HG03103 (cell line): Measurements from ENCODE around the gene PCDHB5.
"Not testable (repeated sequence)": the region's sequence is repeated elsewhere in the genome, so short reads cannot be mapped to it uniquely, and the experiment has no call there.

Experiments
- ATAC-seq: cut with Tn5 transposase; IDR thresholded peaks from one replicate; pipeline ENCODE4 v1.9.1; 2021; ENCODE audit warnings: low read depth; ENCODE audit not compliant: unreplicated experiment

Gene PCDHB5

DNA sequence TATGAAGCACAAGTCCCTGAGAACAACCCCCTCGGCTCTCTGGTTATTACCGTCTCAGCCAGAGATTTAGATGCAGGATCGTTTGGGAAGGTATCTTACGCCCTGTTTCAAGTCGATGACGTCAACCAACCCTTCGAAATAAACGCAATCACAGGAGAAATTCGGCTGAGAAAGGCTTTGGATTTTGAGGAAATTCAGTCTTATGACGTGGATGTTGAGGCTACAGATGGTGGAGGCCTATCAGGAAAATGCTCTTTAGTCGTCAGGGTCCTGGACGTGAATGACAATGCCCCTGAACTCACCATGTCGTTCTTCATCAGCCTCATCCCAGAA, 16.0 kb downstream of the PCDHB5 start:
- no peak for ATAC-seq

DNA sequence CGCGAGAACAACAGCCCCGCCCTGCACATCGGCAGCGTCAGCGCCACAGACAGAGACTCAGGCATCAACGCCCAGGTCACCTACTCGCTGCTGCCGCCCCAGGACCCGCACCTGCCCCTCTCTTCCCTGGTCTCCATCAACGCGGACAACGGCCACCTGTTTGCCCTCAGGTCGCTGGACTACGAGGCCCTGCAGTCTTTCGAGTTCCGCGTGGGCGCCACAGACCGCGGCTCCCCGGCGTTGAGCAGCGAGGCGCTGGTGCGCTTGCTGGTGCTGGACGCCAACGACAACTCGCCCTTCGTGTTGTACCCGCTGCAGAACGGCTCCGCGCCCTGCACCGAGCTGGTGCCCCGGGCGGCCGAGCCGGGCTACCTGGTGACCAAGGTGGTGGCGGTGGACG, 16.6 kb downstream of the PCDHB5 start:
- ATAC-seq: not testable (repeated sequence)

DNA sequence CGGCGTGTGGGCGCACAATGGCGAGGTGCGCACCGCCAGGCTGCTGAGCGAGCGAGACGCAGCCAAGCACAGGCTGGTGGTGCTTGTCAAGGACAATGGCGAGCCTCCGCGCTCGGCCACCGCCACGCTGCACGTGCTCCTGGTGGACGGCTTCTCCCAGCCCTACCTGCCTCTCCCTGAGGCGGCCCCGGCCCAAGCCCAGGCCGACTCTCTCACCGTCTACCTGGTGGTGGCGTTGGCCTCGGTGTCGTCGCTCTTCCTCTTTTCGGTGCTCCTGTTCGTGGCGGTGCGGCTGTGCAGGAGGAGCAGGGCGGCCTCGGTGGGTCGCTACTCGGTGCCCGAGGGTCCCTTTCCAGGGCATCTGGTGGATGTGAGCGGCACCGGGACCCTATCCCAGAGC, 17.1 kb downstream of the PCDHB5 start:
- not testable (repeated sequence) for ATAC-seq

DNA sequence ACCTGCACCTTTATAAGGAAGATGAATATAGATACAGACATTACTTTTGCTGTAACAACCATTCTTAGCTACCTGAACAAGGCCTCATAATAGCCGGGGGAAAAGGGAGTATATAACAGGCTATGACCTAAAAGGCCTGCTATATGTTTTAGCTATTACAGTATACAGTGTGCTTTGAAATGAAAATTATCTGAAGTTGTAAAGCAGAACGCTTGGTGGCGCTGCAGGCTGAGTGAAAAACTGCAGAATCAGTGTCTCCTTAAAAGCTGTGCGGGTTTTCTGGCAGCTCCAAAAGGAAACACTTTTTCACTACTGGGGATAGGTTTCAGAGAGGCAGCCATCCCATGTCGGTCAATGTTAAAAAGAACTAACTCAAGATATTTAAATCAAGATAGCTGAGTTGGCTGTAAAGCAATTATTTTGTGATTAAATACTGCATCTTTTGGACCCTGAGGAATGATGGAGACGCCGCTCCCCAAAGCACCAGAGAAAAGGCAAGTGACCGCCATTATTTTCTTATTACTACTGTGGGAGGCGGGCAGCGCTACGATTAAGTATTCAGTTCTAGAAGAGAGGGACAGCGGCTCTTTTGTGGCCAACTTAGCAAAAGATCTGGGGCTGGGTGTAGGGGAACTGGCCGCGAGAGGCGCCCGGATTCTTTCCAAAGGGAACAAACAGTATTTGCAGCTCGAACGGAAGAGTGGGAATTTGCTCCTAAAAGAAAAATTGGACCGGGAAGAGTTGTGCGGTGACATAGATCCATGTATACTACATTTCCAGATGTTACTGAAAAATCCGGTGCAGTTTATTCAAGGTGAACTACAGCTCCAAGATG, 20.8 kb downstream of the PCDHB5 start:
- no peak for ATAC-seq

DNA sequence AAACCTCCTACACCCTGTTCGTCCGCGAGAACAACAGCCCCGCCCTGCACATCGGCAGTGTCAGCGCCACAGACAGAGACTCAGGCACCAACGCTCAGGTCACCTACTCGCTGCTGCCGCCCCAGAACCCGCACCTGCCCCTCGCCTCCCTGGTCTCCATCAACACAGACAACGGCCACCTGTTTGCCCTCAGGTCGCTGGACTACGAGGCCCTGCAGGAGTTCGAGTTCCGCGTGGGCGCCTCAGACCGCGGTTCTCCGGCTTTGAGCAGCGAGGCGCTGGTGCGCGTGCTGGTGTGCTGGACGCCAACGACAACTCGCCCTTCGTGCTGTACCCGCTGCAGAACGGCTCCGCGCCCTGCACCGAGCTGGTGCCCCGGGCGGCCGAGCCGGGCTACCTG, 22.4 kb downstream of the PCDHB5 start:
- not testable (repeated sequence) for ATAC-seq

DNA sequence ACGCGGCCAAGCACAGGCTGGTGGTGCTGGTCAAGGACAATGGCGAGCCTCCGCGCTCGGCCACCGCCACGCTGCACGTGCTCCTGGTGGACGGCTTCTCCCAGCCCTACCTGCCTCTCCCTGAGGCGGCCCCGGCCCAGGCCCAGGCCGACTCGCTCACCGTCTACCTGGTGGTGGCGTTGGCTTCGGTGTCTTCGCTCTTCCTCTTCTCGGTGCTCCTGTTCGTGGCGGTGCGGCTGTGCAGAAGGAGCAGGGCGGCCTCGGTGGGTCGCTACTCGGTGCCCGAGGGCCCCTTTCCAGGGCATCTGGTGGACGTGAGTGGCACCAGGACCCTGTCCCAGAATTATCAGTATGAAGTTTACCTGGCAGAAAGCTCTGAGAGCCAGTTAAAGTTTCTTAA, 22.9 kb downstream of the PCDHB5 start:
- not testable (repeated sequence) for ATAC-seq

DNA sequence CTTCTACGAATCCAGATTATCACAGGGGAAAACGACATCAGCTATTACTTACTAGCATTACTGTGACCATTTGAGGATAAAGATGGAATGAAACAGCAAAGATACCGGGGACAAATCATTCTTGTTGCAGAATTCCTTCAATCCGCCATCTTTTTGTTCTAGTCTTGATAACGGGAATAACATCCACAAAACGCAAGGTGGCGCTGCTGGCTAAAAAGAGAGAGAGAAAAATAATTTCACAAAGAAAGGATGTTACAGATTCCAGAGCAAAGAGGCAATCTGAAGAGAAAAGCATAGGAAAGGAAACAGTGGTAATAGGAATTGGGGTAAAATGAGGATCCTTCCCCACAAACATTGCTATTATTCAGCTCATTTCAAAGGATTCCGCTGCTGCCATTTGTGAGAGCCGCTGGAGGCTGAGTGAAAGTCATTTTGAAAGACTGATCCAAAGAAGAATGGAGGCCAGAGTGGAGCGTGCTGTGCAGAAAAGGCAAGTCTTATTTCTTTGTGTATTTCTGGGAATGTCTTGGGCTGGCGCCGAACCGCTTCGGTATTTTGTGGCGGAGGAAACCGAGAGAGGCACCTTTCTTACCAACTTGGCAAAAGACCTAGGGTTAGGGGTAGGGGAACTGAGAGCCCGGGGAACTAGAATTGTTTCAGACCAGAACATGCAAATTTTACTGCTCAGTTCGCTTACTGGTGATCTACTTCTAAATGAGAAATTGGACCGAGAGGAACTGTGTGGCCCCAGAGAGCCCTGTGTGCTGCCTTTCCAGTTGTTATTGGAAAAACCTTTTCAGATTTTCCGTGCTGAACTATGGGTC, 37.6 kb downstream of the PCDHB5 start, which contains the start of gene PCDHB7:
PCDHB7 (plus strand) TSS at position 264 of the 824 bp plus-strand sequence; CDS start at position 456, 192 bp downstream.
- no peak for ATAC-seq

DNA sequence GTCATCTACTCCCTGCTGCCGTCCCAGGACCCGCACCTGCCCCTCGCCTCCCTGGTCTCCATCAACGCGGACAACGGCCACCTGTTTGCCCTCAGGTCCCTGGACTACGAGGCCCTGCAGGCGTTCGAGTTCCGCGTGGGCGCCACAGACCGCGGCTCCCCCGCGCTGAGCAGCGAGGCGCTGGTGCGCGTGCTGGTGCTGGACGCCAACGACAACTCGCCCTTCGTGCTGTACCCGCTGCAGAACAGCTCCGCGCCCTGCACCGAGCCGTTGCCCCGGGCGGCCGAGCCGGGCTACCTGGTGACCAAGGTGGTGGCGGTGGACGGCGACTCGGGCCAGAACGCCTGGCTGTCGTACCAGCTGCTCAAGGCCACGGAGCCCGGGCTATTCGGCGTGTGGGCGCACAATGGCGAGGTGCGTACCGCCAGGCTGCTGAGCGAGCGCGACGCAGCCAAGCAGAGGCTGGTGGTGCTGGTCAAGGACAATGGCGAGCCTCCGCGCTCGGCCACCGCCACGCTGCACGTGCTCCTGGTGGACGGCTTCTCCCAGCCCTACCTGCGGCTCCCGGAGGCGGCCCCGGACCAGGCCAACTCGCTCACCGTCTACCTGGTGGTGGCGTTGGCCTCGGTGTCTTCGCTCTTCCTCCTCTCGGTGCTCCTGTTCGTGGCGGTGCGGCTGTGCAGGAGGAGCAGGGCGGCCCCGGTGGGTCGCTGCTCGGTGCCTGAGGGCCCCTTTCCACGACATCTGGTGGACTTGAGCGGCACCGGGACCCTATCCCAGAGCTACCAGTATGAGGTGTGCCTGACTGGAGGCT, 39.5 kb downstream of the PCDHB5 start:
- not testable (repeated sequence) for ATAC-seq

DNA sequence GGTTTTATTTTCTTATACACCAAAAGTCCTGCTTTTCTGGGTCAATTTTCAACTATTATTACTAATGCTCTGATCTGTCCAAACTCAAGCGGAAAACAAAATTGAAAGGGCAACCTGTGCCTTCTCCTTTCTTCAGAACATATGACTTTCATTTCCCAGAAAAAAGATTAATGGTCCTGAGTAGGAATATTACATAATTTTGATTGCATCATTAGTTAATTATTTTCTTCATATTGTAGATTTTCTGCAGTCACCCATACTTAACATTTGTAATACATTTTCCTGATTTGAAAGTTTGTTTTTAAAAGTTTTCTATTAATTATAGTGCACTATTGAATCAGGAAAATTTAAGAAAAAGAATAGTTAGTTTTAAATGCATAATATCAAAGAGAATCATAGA, 40.9 kb downstream of the PCDHB5 start:
- no peak for ATAC-seq

DNA sequence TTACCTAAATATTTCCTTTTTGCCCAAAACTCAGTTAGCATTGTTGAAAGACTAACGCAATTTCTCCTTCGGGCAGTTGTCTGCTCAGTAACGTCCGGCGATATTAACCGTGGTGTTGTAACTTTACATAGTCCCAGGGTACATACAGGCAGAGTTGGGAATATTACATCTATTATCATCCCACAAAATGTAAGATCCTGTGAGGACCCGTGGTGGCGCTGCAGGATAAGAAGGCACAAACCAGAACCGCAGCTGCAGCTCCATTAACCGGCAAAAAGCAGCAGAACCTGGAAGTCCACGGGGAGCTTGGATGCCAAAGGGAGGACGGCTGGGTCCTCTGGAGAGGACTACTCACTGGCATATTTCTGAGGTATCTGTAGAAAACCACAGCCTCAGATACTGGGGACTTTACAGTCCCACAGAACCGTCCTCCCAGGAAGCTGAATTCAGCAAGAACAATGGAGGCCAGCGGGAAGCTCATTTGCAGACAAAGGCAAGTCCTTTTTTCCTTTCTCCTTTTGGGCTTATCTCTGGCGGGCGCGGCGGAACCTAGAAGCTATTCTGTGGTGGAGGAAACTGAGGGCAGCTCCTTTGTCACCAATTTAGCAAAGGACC, 42.7 kb downstream of the PCDHB5 start, which contains the start of gene PCDHB8:
PCDHB8 (plus strand) TSS at position 214 of the 615 bp plus-strand sequence; CDS start at position 459, 245 bp downstream.
- ATAC-seq: not testable (repeated sequence)

DNA sequence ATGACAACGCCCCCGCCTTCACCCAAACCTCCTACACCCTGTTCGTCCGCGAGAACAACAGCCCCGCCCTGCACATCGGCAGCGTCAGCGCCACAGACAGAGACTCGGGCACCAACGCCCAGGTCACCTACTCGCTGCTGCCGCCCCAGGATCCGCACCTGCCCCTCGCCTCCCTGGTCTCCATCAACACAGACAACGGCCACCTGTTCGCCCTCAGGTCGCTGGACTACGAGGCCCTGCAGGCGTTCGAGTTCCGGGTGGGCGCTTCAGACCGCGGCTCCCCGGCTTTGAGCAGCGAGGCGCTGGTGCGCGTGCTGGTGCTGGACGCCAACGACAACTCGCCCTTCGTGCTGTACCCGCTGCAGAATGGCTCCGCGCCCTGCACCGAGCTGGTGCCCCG, 44.4 kb downstream of the PCDHB5 start:
- ATAC-seq: not testable (repeated sequence)

DNA sequence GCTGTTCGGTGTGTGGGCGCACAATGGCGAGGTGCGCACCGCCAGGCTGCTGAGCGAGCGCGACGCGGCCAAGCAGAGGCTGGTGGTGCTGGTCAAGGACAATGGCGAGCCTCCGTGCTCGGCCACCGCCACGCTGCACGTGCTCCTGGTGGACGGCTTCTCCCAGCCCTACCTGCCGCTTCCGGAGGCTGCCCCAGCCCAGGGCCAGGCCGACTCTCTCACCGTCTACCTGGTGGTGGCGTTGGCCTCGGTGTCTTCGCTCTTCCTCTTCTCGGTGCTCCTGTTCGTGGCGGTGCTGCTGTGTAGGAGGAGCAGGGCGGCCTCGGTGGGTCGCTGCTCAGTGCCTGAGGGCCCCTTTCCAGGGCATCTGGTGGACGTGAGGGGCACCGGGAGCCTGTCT, 44.9 kb downstream of the PCDHB5 start:
- ATAC-seq: not testable (repeated sequence)

DNA sequence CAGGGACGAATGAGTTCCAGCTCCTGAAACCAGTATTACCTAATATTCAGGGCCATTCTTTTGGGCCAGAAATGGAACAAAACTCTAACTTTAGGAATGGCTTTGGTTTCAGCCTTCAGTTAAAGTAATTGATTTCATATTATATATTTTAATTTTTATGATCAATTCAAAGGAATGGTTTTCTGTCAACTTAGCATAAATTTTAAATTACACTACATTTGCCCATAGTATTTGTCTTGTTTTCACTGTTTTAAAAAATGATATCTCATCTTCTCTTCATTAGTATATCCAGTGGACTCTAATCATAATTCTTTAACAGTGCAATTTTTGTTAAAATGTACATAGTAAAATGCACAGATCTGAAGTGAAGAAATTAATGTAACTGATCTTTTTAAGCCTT, 45.3 kb downstream of the PCDHB5 start:
- ATAC-seq: no peak

DNA sequence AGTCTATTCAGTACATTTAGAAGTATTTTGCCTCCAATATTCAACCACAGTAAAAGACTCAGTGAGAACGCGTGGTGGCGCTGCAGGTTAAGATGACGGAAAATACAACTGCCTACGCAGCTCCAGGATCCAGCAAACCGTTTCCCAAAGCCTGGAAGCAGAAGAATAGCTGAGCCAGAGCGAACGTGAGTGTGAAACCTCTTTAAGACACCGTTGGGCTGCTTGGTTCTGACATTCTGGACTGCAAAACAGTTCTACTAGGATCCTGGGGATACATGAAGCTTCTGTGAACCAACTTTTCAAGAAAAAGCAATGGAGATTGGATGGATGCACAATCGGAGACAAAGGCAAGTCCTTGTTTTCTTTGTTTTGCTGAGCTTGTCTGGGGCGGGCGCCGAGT, 47.2 kb downstream of the PCDHB5 start, which contains the start of gene PCDHB16:
PCDHB16 (plus strand) TSS at position 140 of the 400 bp plus-strand sequence; CDS start at position 313, 173 bp downstream.
- no peak for ATAC-seq

DNA sequence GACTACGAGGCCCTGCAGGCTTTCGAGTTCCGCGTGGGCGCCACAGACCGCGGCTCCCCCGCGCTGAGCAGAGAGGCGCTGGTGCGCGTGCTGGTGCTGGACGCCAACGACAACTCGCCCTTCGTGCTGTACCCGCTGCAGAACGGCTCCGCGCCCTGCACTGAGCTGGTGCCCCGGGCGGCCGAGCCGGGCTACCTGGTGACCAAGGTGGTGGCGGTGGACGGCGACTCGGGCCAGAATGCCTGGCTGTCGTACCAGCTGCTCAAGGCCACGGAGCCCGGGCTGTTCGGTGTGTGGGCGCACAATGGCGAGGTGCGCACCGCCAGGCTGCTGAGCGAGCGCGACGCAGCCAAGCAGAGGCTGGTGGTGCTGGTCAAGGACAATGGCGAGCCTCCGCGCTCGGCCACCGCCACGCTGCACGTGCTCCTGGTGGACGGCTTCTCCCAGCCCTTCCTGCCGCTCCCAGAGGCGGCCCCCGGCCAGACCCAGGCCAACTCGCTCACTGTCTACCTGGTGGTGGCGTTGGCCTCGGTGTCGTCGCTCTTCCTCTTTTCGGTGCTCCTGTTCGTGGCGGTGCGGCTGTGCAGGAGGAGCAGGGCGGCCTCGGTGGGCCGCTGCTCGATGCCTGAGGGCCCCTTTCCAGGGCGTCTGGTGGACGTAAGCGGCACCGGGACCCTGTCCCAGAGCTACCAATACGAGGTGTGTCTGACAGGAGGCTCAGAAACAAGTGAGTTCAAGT, 49.3 kb downstream of the PCDHB5 start:
- not testable (repeated sequence) for ATAC-seq

DNA sequence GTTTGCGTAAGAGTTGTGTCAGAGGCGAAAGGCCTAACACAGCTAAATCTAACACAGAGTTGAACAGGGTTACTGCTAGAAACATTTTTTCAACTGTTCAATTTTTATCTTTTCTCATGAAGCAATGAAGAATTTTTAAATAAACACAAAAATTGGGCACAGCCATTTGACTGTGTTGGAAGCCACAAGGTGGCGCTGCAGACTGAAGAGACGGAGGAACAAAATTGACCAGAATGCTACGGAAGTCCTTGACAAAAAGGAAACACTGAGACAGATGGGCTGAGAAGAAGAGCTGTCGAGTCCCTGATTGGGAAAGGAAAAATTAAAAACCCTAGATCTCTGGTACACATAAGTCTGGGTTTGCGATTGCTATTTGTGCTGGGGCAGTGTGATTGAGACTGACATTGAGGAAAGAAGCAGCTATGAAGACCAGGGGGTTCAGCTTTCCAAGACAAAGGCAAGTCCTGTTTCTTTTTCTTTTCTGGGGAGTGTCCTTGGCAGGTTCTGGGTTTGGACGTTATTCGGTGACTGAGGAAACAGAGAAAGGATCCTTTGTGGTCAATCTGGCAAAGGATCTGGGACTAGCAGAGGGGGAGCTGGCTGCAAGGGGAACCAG, 52.0 kb downstream of the PCDHB5 start, which contains the start of gene PCDHB9:
PCDHB9 (plus strand) TSS at position 265 of the 616 bp plus-strand sequence; CDS start at position 423, 158 bp downstream.
- no peak for ATAC-seq
